ENCODE results near the gene GBE1.

Gene GBE1

GRCh38 chr3:81760924-81761903 is at the start of gene GBE1:
Gene GBE1 (minus strand): TSS chr3:81761645. CDS start chr3:81761517, 128 bp downstream.
- TF ChIP-seq CTCF (IDR thresholded peaks at IDR 0.05; ENCODE audit: low read depth, low read length) = peak; percentile 27; the same call in 1 of the 2 replicates
- DNase-seq = peak; percentile 93
- H3K9me3 ChIP-seq (ENCODE audit: severe bottlenecking) = no peaks in the 10 kb centered on the region
- peak within 1 kb of the TSS; percentile 96 for H3K27ac ChIP-seq
- no peaks in the 10 kb centered on the region for H3K36me3 ChIP-seq
- H3K4me3 ChIP-seq (ENCODE audit: low read depth, low read length) = peak within 1 kb of the TSS; percentile 67
- H3K27me3 ChIP-seq (ENCODE audit: insufficient read depth, low read depth, severe bottlenecking) = no peaks in the 10 kb centered on the region

GRCh38 chr3:81808900-81809299 is 47.5 kb upstream of the GBE1 start:
- H3K36me3 ChIP-seq = no peaks in the 10 kb centered on the region
- TF ChIP-seq CTCF (IDR thresholded peaks at IDR 0.05; ENCODE audit: low read depth, low read length) = no peak
- H3K27ac ChIP-seq = no peak overlapping the region
- no peaks in the 10 kb centered on the region for H3K27me3 ChIP-seq (ENCODE audit: insufficient read depth, low read depth, severe bottlenecking)
- no peak overlapping the region for H3K4me3 ChIP-seq (ENCODE audit: low read depth, low read length)
- no peaks in the 10 kb centered on the region for H3K9me3 ChIP-seq (ENCODE audit: severe bottlenecking)
- no peak for DNase-seq

GRCh38 chr3:81799403-81799802 is 38.0 kb upstream of the GBE1 start:
- Histone ChIP-seq H3K27ac (no peak overlapping the region), H3K9me3 (ENCODE audit: severe bottlenecking) (no peaks in the 10 kb centered on the region), H3K4me3 (ENCODE audit: low read depth, low read length) (no peak overlapping the region), H3K27me3 (ENCODE audit: insufficient read depth, low read depth, severe bottlenecking) (no peaks in the 10 kb centered on the region), H3K36me3 (no peaks in the 10 kb centered on the region)
- TF ChIP-seq CTCF (IDR thresholded peaks at IDR 0.05; ENCODE audit: low read depth, low read length) = no peak
- no peak for DNase-seq

- TF ChIP-seq CTCF (IDR thresholded peaks at IDR 0.05; ENCODE audit: low read depth, low read length) = no peak
- no peak for DNase-seq
- H3K36me3 ChIP-seq = no peaks in the 10 kb centered on the region
- no peak overlapping the region for H3K4me3 ChIP-seq (ENCODE audit: low read depth, low read length)
- no peaks in the 10 kb centered on the region for H3K27me3 ChIP-seq (ENCODE audit: insufficient read depth, low read depth, severe bottlenecking)
- H3K27ac ChIP-seq = no peak overlapping the region
- no peaks in the 10 kb centered on the region for H3K9me3 ChIP-seq (ENCODE audit: severe bottlenecking)
Measured at GRCh38 chr3:81793410-81793809, 32.0 kb upstream of the GBE1 start.

GRCh38 chr3:81790117-81790516 is 28.7 kb upstream of the GBE1 start:
- no peak for DNase-seq
- Histone ChIP-seq H3K27ac (no peak overlapping the region), H3K4me3 (ENCODE audit: low read depth, low read length) (no peak overlapping the region), H3K27me3 (ENCODE audit: insufficient read depth, low read depth, severe bottlenecking) (no peaks in the 10 kb centered on the region), H3K36me3 (no peaks in the 10 kb centered on the region), H3K9me3 (ENCODE audit: severe bottlenecking) (no peaks in the 10 kb centered on the region)
- no peak for TF ChIP-seq CTCF (IDR thresholded peaks at IDR 0.05; ENCODE audit: low read depth, low read length)

All from WERI-Rb-1 (cell line).